Calu3 (cell line): ENCODE data around the gene MT1E. TPM values are rescaled to one million over a fixed set of nuclear protein-coding genes. Genes with fewer than 3 reads are reported as not detected.

ENCODE experiments used
- BruUV-seq: library from RNA; stranded (reverse); fragments of 400-500 nt; replicated peaks from 2 replicates; lab custom pipeline; 2021; lab: Mats Ljungman, UMichigan
- CTCF ChIA-PET: fragments of 300-600 bp; sonication (Branson Sonifier 250); formaldehyde crosslinking; loops from one replicate; lab custom pipeline; 2022; ENCODE audit warnings: antibody characterized with exemption; lab: Charles Lee
- DNase-seq: peaks from one replicate; pipeline ENCODE4 v3.0.0; 2022
- H3K27ac Mint-ChIP-seq: one replicate; pipeline ENCODE4 v1.8.0; 2022; ENCODE audit warnings: mixed read lengths; ENCODE audit not compliant: unreplicated experiment
- H3K27me3 Mint-ChIP-seq: one replicate; pipeline ENCODE4 v1.8.0; 2022; ENCODE audit warnings: mixed read lengths; ENCODE audit not compliant: unreplicated experiment
- H3K36me3 Mint-ChIP-seq: one replicate; pipeline ENCODE4 v1.8.0; 2022; ENCODE audit warnings: mild to moderate bottlenecking, moderate library complexity, mixed read lengths; ENCODE audit not compliant: insufficient read depth, unreplicated experiment
- H3K4me1 Mint-ChIP-seq: one replicate; pipeline ENCODE4 v1.8.0; 2022; ENCODE audit warnings: mild to moderate bottlenecking, low read depth, mixed read lengths; ENCODE audit not compliant: unreplicated experiment
- H3K4me3 Mint-ChIP-seq: one replicate; pipeline ENCODE4 v1.8.0; 2022; ENCODE audit warnings: mild to moderate bottlenecking, low read depth, moderate library complexity, mixed read lengths; ENCODE audit not compliant: unreplicated experiment
- H3K9me3 Mint-ChIP-seq: one replicate; pipeline ENCODE4 v1.8.0; 2022; ENCODE audit warnings: low read depth, mixed read lengths; ENCODE audit not compliant: unreplicated experiment
- CTCF ChIP-seq: fragments of 200-600 bp; IDR thresholded peaks from one replicate; pipeline ENCODE4 v1.8.0; 2022; ENCODE audit warnings: antibody characterized with exemption; ENCODE audit not compliant: unreplicated experiment
- intact Hi-C: fragments of 100-400 bp; cut with micrococcal nuclease; formaldehyde crosslinking; loops from one replicate; pipeline ENCODE4 v1.10.0; 2022; ENCODE audit not compliant: unreplicated experiment
- total RNA-seq: library from RNA; stranded (reverse); gene quantifications from 2 replicates; pipeline ENCODE4 v1.2.3, GENCODE V29; 2022

The MT1E gene
- total RNA-seq, 1 experiment from 2014 or later: not detected

- Mint-ChIP-seq H3K27me3 (peaks cover 52% of the 10 kb centered on the region), H3K4me3 (no peak overlapping the region)
- BruUV-seq: no TSS peak
Observed at GRCh38 chr16:56626685-56627084, 1.1 kb downstream of the MT1E start.

GRCh38 chr16:56628486-56629350 lies 3.1 kb downstream of the MT1E start:
- intact Hi-C loops: no loop called here
- peaks cover 15% of the 10 kb centered on the region for H3K36me3 Mint-ChIP-seq
- H3K9me3 Mint-ChIP-seq: no peaks in the 10 kb centered on the region
- BruUV-seq: no TSS peak
- H3K27ac Mint-ChIP-seq: no peak overlapping the region
- peaks cover 31% of the 10 kb centered on the region for H3K4me1 Mint-ChIP-seq
- TF ChIP-seq CTCF: no peak
- H3K4me3 Mint-ChIP-seq: no peak overlapping the region
- no peak for DNase-seq
- H3K27me3 Mint-ChIP-seq: peaks cover 73% of the 10 kb centered on the region
- CTCF ChIA-PET: no interaction called here

More at GRCh38 chr16:56626685-56627084, 1.1 kb downstream of the MT1E start:
- no peaks in the 10 kb centered on the region for H3K9me3 Mint-ChIP-seq
- no peak for TF ChIP-seq CTCF
- H3K36me3 Mint-ChIP-seq: peaks cover 11% of the 10 kb centered on the region
- DNase-seq: no peak
- peaks cover 26% of the 10 kb centered on the region for H3K4me1 Mint-ChIP-seq
- no peak overlapping the region for H3K27ac Mint-ChIP-seq
- CTCF ChIA-PET: interaction anchor here (2.4 kb wide), 1 partner anchor 19 kb away, joined by 6 read pairs; the partner anchor contains the start of gene MT2A
- intact Hi-C loops: no loop called here

- no peaks in the 10 kb centered on the region for H3K9me3 Mint-ChIP-seq
- H3K4me3 Mint-ChIP-seq: no peak overlapping the region
- no peak overlapping the region for H3K27ac Mint-ChIP-seq
- DNase-seq: no peak
- no TSS peak for BruUV-seq
- H3K4me1 Mint-ChIP-seq: peaks cover 31% of the 10 kb centered on the region
- peaks cover 15% of the 10 kb centered on the region for H3K36me3 Mint-ChIP-seq
- CTCF ChIA-PET: interaction anchor here (1.2 to 1.3 kb wide), 3 partner anchors 24 to 29 kb away, joined by 3 to 4 read pairs (median 3); no protein-coding TSS in a partner anchor
- TF ChIP-seq CTCF: no peak
- intact Hi-C loops: no loop called here
- H3K27me3 Mint-ChIP-seq: peaks cover 76% of the 10 kb centered on the region
Observed at GRCh38 chr16:56629531-56629930, 4.0 kb downstream of the MT1E start.

- intact Hi-C loops: no loop called here
- peaks cover 76% of the 10 kb centered on the region for H3K27me3 Mint-ChIP-seq
- no peak overlapping the region for H3K4me3 Mint-ChIP-seq
- no peak for TF ChIP-seq CTCF
- CTCF ChIA-PET: interaction anchor here (0.8 to 1.3 kb wide), 4 partner anchors 24 to 91 kb away, joined by 3 to 4 read pairs (median 3); no protein-coding TSS in a partner anchor
- no peak for DNase-seq
- H3K27ac Mint-ChIP-seq: no peak overlapping the region
- BruUV-seq: no TSS peak
- H3K4me1 Mint-ChIP-seq: peaks cover 26% of the 10 kb centered on the region
- peaks cover 10% of the 10 kb centered on the region for H3K36me3 Mint-ChIP-seq
- no peaks in the 10 kb centered on the region for H3K9me3 Mint-ChIP-seq
Observed at GRCh38 chr16:56630134-56630533, 4.6 kb downstream of the MT1E start.
